ENCODE results near the gene MPPE1.

The MPPE1 gene

DNA sequence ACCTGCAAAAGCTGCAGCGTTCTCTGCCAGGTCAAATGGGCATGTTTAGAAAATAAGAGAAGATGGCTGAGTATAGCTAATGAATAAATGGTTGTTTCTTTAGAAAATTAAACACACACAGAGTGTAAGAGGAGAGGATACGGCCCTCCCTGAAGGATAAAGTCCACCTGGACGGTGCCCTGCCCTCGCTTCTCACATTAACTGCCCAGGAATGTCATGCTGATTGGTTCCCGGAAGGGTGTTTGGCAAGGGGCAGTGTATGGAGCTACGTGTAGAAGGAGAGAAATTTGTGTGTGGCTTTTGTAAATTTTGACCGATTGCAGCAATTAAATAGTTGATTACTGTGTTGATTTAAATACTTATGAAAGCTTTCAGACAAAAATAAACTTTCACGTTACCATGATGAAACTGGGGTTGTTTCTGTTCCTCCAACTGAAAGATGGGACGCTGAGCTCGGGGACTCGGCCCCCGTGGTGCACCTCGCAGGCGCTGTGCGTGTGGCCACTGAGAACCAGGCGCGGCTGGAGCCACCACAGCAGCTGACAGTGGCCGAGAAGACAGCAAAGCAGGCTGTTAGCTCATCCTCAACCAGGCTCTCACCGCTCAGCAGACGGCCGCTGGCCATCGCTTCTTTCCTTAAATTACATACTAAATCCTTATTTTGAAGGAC, 22.7 kb downstream of the MPPE1 start:
- H3K27ac ChIP-seq = no peak overlapping the region
- TF ChIP-seq, protein P1, sequence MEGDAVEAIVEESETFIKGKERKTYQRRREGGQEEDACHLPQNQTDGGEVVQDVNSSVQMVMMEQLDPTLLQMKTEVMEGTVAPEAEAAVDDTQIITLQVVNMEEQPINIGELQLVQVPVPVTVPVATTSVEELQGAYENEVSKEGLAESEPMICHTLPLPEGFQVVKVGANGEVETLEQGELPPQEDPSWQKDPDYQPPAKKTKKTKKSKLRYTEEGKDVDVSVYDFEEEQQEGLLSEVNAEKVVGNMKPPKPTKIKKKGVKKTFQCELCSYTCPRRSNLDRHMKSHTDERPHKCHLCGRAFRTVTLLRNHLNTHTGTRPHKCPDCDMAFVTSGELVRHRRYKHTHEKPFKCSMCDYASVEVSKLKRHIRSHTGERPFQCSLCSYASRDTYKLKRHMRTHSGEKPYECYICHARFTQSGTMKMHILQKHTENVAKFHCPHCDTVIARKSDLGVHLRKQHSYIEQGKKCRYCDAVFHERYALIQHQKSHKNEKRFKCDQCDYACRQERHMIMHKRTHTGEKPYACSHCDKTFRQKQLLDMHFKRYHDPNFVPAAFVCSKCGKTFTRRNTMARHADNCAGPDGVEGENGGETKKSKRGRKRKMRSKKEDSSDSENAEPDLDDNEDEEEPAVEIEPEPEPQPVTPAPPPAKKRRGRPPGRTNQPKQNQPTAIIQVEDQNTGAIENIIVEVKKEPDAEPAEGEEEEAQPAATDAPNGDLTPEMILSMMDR (conservative IDR thresholded peaks at IDR 0.05) = no peak

- no peak overlapping the region for H3K27ac ChIP-seq
- TF ChIP-seq, protein P1 (conservative IDR thresholded peaks at IDR 0.05) = no peak
Observed at GRCh38 chr18:11884396-11885030, 23.6 kb downstream of the MPPE1 start.

- no peak overlapping the region for H3K27ac ChIP-seq
- TF ChIP-seq, protein P1 (conservative IDR thresholded peaks at IDR 0.05) = no peak
Observed at GRCh38 chr18:11883153-11883552, 25.0 kb downstream of the MPPE1 start.

DNA sequence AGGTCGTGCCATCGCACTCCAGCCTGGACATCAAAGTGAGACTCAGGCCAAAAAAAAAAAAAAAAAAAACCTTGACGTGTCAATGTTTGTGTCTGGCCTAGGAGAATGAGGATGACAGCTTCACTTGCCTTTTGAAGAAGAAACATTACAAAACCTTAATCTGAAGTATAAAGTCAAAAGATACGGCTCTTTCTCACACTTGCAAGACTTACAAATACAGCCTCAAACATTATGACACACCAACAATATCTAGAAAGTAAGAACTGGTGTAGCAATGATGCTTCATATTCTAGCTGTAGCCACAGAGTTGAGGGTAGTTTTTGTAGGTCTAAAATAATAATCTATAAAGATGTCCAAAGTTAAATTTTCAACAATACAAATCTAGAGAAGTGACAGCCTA, 25.5 kb downstream of the MPPE1 start:
- TF ChIP-seq, protein P1 (conservative IDR thresholded peaks at IDR 0.05) = no peak

DNA sequence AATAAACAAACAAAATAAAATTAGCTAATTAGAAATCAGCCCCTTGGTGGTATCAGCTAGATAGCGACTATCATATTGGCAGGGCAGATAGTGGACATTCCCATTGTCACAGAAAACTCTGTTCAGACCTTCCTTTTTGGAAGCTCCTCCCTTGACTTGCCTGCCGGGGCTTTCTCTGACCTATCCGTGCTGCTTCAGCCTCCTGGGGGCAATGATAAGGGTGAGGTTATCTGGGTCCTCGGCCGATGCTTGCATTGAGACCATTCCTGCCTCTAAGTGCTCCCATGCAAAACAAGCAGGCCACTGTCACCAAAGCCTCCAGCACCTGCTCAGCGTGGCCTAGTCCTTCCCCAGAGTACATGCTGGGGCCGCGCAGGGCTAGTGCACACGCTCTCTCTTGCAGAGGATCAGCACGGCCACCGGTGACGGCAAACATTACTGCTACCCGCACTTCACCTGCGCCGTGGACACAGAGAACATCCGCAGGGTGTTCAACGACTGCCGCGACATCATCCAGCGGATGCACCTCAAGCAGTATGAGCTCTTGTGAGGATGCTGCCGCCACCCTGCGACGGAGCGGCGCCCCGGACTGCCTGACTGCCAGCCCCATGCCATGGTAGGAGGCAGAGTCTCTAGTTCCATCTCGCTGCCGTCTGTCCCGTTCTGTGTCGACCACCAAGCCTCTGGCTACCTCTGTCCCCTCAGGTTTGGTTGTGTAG, 27.4 kb downstream of the MPPE1 start:
- H3K27ac ChIP-seq = no peak overlapping the region

More for the DNA sequence above, 25.5 kb downstream of the MPPE1 start:
- H3K27ac ChIP-seq = no peak overlapping the region

DNA sequence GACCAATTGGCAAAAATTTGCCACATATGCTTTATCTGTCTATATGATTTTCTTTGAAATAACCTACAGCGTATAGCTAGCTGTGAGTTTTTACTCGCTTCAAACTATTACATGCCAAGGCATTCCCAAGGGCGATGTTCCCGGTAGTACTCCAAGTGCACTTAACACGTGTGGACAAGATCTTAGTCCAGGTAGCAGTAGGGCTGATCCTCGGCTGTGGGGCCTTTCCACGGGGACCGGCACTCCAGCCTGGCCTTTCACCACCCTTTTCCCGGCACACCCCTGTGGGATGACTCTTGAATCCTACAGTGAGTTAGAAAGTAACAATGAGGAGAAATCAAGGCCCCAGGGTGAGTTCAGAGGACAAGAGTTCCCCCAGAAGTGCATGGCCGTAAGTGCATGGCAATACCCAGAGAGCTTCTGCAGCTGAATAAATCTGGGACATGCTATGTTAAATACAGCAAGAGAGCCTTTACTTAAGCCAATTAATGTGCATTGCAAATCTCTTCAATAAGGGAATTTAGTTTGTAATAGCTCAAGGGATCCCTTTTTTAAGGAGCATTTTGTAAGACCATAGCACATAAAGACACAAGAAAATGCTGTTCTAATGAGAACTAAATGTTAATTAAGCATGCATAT, 30.5 kb downstream of the MPPE1 start:
- TF ChIP-seq, protein P1 (conservative IDR thresholded peaks at IDR 0.05) = no peak
- H3K27ac ChIP-seq = no peak overlapping the region

More for the DNA sequence above, 27.4 kb downstream of the MPPE1 start:
- TF ChIP-seq, protein P1 (conservative IDR thresholded peaks at IDR 0.05) = no peak

DNA sequence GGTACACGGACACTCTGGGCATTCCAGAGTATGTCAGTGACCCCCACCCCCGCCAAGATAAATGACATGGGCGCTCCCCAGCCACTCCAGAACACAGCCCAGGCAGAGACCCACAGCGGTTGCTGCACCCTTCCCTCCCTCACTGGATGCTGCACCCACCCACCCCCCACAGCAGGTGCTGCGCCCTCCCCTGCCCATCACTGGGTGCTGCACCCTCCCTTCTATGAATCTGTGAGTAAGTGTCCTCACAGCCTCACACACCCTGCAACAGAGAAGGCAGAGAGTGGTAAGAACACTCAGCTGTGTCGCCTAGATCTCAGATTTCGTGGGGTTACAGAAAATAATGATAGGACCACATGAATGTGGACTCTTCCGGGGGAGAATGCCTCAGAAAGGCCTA, 33.4 kb downstream of the MPPE1 start:
- TF ChIP-seq, protein P1 (conservative IDR thresholded peaks at IDR 0.05) = no peak

More for the DNA sequence above, 33.4 kb downstream of the MPPE1 start:
- no peak overlapping the region for H3K27ac ChIP-seq

Measured in VCaP (cell line).